Thyroid gland (tissue), 4 donors: Measurements from ENCODE around the gene SH3BGRL3.
"Not testable (repeated sequence)": the region's sequence is repeated elsewhere in the genome, so short reads cannot be mapped to it uniquely, and the experiment has no call there.

ENCODE experiments used
- CTCF ChIP-seq, 6 experiments: fragments of 200-600 bp in 3 of 6; fragments of 450-650 bp in 3 of 6; sonication (generic) in 3 of 6; IDR thresholded peaks; one replicate each; pipeline ENCODE4 v1.5.1; 2016 to 2019; ENCODE audit warnings: antibody characterized with exemption in 6 of 6, mild to moderate bottlenecking in 2 of 6, inconsistent platforms in 1 of 6, moderate library complexity in 1 of 6
- POLR2A ChIP-seq, 2 donors: fragments of 450-650 bp; IDR thresholded peaks; one replicate each; pipeline ENCODE4 v1.6.1; 2017; ENCODE audit warnings: antibody characterized with exemption in 2 of 2, mild to moderate bottlenecking in 2 of 2, moderate library complexity in 1 of 2

GRCh38 chr1:26292735-26293134 lies 12.8 kb downstream of the SH3BGRL3 start:
- not testable (repeated sequence) for TF ChIP-seq CTCF, POLR2A (IDR thresholded peaks at IDR 0.05)
